Skeletal muscle tissue (tissue), 4 donors: Measurements from ENCODE around the gene CTNNA1. TPM values are rescaled to one million over a fixed set of nuclear protein-coding genes. Genes with fewer than 3 reads are reported as not detected.
"Not testable (repeated sequence)": the region's sequence is repeated elsewhere in the genome, so short reads cannot be mapped to it uniquely, and the experiment has no call there.

ENCODE experiments used
- H3K27ac ChIP-seq: one replicate; pipeline ENCODE4 v1.7.0; 2013; ENCODE audit warnings: mild to moderate bottlenecking, low read depth, low read length, inconsistent platforms
- H3K27me3 ChIP-seq, 3 donors: one replicate each; pipeline ENCODE4 v1.7.0; 2013; ENCODE audit warnings: low read length in 3 of 3; ENCODE audit not compliant: control insufficient read depth in 3 of 3, insufficient read depth in 3 of 3
- H3K36me3 ChIP-seq, 3 donors: one replicate each; pipeline ENCODE4 v1.7.0; 2013; ENCODE audit warnings: low read length in 3 of 3; ENCODE audit not compliant: control insufficient read depth in 3 of 3, insufficient read depth in 3 of 3
- H3K4me1 ChIP-seq, 3 donors: one replicate each; pipeline ENCODE4 v1.7.0; 2013; ENCODE audit warnings: low read length in 3 of 3, mild to moderate bottlenecking in 3 of 3; ENCODE audit not compliant: control insufficient read depth in 3 of 3, insufficient read depth in 3 of 3
- H3K4me3 ChIP-seq, 3 donors: one replicate each; pipeline ENCODE4 v1.7.0; 2013; ENCODE audit warnings: low read length in 3 of 3
- H3K9ac ChIP-seq, 3 donors: one replicate each; pipeline ENCODE4 v1.7.0; 2013; ENCODE audit warnings: low read length in 3 of 3, mild to moderate bottlenecking in 3 of 3, moderate library complexity in 2 of 3, low read depth in 1 of 3
- H3K9me3 ChIP-seq, 3 donors: one replicate each; pipeline ENCODE4 v1.7.0; 2013; ENCODE audit warnings: low read length in 3 of 3; ENCODE audit not compliant: control insufficient read depth in 3 of 3
- total RNA-seq: library from RNA; depleted of rRNA; stranded (reverse); fragments of >200 nt; gene quantifications from one replicate; pipeline ENCODE4 v1.2.3, GENCODE V29; 2014
- donor health status: Osteomylitis.

Gene CTNNA1
- total RNA-seq, 1 donor from 2014 or later: 375 TPM

GRCh38 chr5:138754699-138755057 lies 1.5 kb downstream of the CTNNA1 start:
- peaks cover 2 to 9% (median 3%) of the 10 kb centered on the region in 3 donors for H3K36me3 ChIP-seq
- H3K27me3 ChIP-seq: no peaks in the 10 kb centered on the region
- peaks cover 17 to 24% (median 24%) of the 10 kb centered on the region in 3 donors for H3K4me1 ChIP-seq
- H3K9ac ChIP-seq: peak overlapping the region; percentile 1 to 92 (median 90)
- no peaks in the 10 kb centered on the region for H3K9me3 ChIP-seq
- H3K27ac ChIP-seq: peak overlapping the region; percentile 98
- peak overlapping the region; percentile 85 to 86 (median 86) for H3K4me3 ChIP-seq

GRCh38 chr5:138755084-138755748 lies 2.0 kb downstream of the CTNNA1 start:
- H3K4me3 ChIP-seq: peak overlapping the region in 1 of 3 donors; percentile 85
- no peaks in the 10 kb centered on the region for H3K27me3 ChIP-seq
- peaks cover 2 to 9% (median 3%) of the 10 kb centered on the region in 3 donors for H3K36me3 ChIP-seq
- H3K4me1 ChIP-seq: peaks cover 17 to 24% (median 24%) of the 10 kb centered on the region in 3 donors
- H3K9me3 ChIP-seq: no peaks in the 10 kb centered on the region
- H3K9ac ChIP-seq: peak overlapping the region in 1 of 3 donors; percentile 1
- H3K27ac ChIP-seq: peak overlapping the region; percentile 98

- Histone ChIP-seq H3K27me3 (no peaks in the 10 kb centered on the region), H3K4me3 (no peak overlapping the region), H3K27ac (no peak overlapping the region), H3K36me3 (peaks cover 2 to 9% (median 5%) of the 10 kb centered on the region in 3 donors), H3K9me3 (no peaks in the 10 kb centered on the region), H3K9ac (no peak overlapping the region), H3K4me1 (peaks cover 26 to 39% (median 37%) of the 10 kb centered on the region in 3 donors)
Observed at GRCh38 chr5:138757061-138757776, 4.0 kb downstream of the CTNNA1 start.

- peaks cover 2 to 6% (median 4%) of the 10 kb centered on the region in 3 donors for H3K36me3 ChIP-seq
- H3K27ac ChIP-seq: no peak overlapping the region
- peaks cover 13 to 28% (median 22%) of the 10 kb centered on the region in 3 donors for H3K4me1 ChIP-seq
- H3K9ac ChIP-seq: no peak overlapping the region
- H3K4me3 ChIP-seq: no peak overlapping the region
- H3K9me3 ChIP-seq: no peaks in the 10 kb centered on the region
- no peaks in the 10 kb centered on the region for H3K27me3 ChIP-seq
Observed at GRCh38 chr5:138760448-138761110, 7.4 kb downstream of the CTNNA1 start.

GRCh38 chr5:138761115-138761514 lies 7.9 kb downstream of the CTNNA1 start:
- not testable (repeated sequence) for H3K9me3 ChIP-seq, H3K27ac ChIP-seq, H3K27me3 ChIP-seq, H3K4me3 ChIP-seq, H3K9ac ChIP-seq, H3K36me3 ChIP-seq
- peaks cover 16 to 30% (median 22%) of the 10 kb centered on the region in 3 donors for H3K4me1 ChIP-seq

GRCh38 chr5:138761670-138762069 lies 8.4 kb downstream of the CTNNA1 start:
- H3K27me3 ChIP-seq, H3K4me3 ChIP-seq, H3K36me3 ChIP-seq, H3K9me3 ChIP-seq, H3K27ac ChIP-seq, H3K9ac ChIP-seq: not testable (repeated sequence)
- H3K4me1 ChIP-seq: peaks cover 19 to 31% (median 20%) of the 10 kb centered on the region in 3 donors

- Histone ChIP-seq H3K4me1 (peaks cover 19 to 31% (median 20%) of the 10 kb centered on the region in 3 donors), H3K9ac (no peak overlapping the region), H3K4me3 (no peak overlapping the region)
Observed at GRCh38 chr5:138762110-138762509, 8.9 kb downstream of the CTNNA1 start.

GRCh38 chr5:138763037-138763778 lies 10.0 kb downstream of the CTNNA1 start:
- Histone ChIP-seq H3K27ac (no peak overlapping the region), H3K27me3 (no peaks in the 10 kb centered on the region), H3K36me3 (peaks cover 2 to 6% (median 4%) of the 10 kb centered on the region in 3 donors), H3K9me3 (no peaks in the 10 kb centered on the region), H3K4me1 (peaks cover 19 to 25% (median 20%) of the 10 kb centered on the region in 3 donors), H3K4me3 (no peak overlapping the region), H3K9ac (no peak overlapping the region)

More at GRCh38 chr5:138762110-138762509, 8.9 kb downstream of the CTNNA1 start:
- Histone ChIP-seq H3K36me3 (peaks cover 2 to 6% (median 4%) of the 10 kb centered on the region in 3 donors), H3K27ac (no peak overlapping the region), H3K9me3 (no peaks in the 10 kb centered on the region), H3K27me3 (no peaks in the 10 kb centered on the region)

GRCh38 chr5:138770291-138770690 lies 17.1 kb downstream of the CTNNA1 start:
- peaks cover 0 to 2% (median 0%) of the 10 kb centered on the region in 3 donors for H3K36me3 ChIP-seq
- H3K27me3 ChIP-seq: no peaks in the 10 kb centered on the region
- no peak overlapping the region for H3K9ac ChIP-seq
- H3K4me1 ChIP-seq: peaks cover 0 to 17% (median 6%) of the 10 kb centered on the region in 3 donors
- no peak overlapping the region for H3K27ac ChIP-seq
- no peaks in the 10 kb centered on the region for H3K9me3 ChIP-seq
- H3K4me3 ChIP-seq: no peak overlapping the region
